Measurements from ENCODE around the gene DGKI.

The DGKI gene

DNA sequence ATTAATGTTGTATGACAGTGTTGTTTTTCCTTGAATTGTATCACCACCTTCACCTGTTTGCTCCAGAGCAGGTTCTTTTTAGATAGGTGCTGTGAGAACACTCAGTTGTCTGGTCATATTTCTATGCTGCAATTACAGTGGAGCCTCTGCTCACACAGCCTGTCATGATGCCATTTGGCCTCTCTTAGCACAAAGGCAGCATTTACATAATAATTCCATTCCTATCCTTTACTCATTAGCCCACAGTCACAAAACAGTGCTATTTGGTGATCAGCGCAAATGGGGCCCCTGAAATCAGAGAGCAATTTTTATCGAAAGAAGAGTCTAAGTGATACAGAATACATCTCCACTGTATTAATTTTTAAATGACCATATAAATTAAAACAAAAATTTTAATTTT lies 13.8 kb upstream of the DGKI start:
- H3K4me1 ChIP-seq (ENCODE audit: control insufficient read depth in 1 of 2, insufficient read depth in 1 of 2, low read depth in 1 of 2, low read length in 1 of 2) = peaks cover 0 to 4% of the 10 kb centered on the region in 2 experiments
- H3K9me3 ChIP-seq = no peaks in the 10 kb centered on the region
- H3K27ac ChIP-seq = no peak overlapping the region
- no peak overlapping the region for H3K4me3 ChIP-seq (ENCODE audit: low read depth in 1 of 2, low read length in 1 of 2)
- no peaks in the 10 kb centered on the region for H3K36me3 ChIP-seq
- TF ChIP-seq, protein P1, sequence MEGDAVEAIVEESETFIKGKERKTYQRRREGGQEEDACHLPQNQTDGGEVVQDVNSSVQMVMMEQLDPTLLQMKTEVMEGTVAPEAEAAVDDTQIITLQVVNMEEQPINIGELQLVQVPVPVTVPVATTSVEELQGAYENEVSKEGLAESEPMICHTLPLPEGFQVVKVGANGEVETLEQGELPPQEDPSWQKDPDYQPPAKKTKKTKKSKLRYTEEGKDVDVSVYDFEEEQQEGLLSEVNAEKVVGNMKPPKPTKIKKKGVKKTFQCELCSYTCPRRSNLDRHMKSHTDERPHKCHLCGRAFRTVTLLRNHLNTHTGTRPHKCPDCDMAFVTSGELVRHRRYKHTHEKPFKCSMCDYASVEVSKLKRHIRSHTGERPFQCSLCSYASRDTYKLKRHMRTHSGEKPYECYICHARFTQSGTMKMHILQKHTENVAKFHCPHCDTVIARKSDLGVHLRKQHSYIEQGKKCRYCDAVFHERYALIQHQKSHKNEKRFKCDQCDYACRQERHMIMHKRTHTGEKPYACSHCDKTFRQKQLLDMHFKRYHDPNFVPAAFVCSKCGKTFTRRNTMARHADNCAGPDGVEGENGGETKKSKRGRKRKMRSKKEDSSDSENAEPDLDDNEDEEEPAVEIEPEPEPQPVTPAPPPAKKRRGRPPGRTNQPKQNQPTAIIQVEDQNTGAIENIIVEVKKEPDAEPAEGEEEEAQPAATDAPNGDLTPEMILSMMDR (IDR thresholded peaks at IDR 0.05) = no peak
- H3K27me3 ChIP-seq = no peaks in the 10 kb centered on the region

DNA sequence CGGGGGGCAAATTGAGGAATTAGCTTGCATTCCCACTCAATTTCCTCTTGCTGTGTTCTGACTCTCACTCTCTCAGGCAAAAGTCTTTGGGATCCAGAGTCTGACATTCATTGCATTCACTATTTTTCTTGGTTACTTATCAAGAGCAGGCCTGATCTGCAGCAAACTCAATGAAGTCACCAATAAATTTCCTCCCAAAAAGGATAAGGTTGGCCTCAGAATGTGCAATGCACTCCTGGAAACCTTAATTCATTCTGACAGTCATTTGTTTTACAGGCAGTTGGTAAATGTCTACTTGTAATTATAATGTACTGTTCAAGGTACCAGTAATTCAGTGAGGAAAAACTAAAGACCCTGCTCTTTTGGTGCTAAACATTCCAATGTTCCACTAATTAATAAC lies 6.3 kb upstream of the DGKI start:
- no peak overlapping the region for H3K27ac ChIP-seq
- no peaks in the 10 kb centered on the region for H3K9me3 ChIP-seq
- H3K4me1 ChIP-seq (ENCODE audit: control insufficient read depth in 1 of 2, insufficient read depth in 1 of 2, low read depth in 1 of 2, low read length in 1 of 2) = no peaks in the 10 kb centered on the region
- no peaks in the 10 kb centered on the region for H3K36me3 ChIP-seq
- TF ChIP-seq, protein P1 (IDR thresholded peaks at IDR 0.05) = no peak
- no peak overlapping the region for H3K4me3 ChIP-seq (ENCODE audit: low read depth in 1 of 2, low read length in 1 of 2)
- peaks cover 26% of the 10 kb centered on the region for H3K27me3 ChIP-seq

DNA sequence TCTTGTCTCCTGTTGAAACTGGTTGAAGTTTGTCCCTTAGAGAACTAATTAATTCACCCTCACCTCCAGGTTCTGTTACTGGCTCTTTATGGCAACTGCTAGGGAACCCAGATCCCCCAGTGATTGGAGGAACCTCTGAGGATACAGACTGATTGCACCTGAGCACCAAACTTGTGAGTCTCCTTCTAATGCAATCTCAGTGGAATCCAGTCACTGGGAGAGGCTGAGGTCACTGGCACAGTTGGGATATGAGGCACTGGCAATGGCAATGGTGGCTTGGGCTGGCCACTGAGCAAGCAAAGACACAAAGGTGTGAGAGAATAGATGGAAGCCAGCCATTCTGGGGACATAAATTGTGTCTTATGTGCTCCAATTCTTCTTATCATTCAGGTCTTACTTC lies 5.3 kb upstream of the DGKI start:
- TF ChIP-seq, protein P1 (IDR thresholded peaks at IDR 0.05) = no peak
- no peak overlapping the region for H3K27ac ChIP-seq
- H3K4me1 ChIP-seq (ENCODE audit: control insufficient read depth in 1 of 2, insufficient read depth in 1 of 2, low read depth in 1 of 2, low read length in 1 of 2) = peaks cover 5% of the 10 kb centered on the region in 2 experiments
- peaks cover 36% of the 10 kb centered on the region for H3K27me3 ChIP-seq
- H3K4me3 ChIP-seq (ENCODE audit: low read depth in 1 of 2, low read length in 1 of 2) = no peak overlapping the region
- H3K9me3 ChIP-seq = no peaks in the 10 kb centered on the region
- H3K36me3 ChIP-seq = no peaks in the 10 kb centered on the region

DNA sequence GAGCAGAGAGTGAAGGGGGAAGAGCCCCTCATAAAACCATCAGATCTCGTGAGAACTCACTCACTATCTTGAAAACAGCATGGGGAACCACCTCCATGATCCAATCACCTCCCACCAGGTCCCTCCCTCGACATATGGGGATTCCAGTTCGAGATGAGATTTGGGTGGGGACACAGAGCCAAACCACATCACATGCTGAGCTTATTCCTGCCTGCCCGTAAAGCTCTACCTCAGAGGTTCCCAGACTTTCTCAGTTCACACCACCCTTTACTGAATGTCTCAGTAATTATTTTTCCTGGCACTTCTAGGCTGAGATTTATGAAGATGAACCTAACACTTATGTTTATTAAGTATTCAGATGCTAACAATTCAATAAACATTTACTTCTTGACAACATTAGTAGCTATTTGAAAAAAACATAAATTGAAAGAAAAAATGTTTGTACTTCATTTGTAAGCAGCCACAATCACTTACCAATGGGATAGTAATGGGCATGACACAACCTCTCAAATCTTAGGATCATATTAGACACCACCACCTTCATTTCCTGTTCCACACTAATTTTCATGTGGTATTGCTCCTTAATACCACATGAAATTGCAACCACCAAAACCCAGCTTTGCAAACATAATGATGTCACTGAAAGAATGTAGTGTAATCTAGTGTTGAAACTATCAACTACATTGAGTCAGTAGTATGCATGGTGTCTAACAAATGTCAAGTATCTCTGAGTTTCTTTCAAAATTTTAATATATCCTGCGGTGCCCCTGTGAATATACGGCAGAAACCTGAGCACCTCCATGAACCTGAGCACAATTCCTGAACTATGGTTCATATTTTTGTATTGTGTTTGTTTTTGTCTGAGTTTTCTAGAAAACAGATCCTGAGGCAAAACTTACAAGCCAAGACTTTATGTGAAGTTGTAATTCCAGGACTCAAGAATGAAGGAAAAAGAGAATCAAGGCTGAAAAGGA lies 4.5 kb upstream of the DGKI start:
- Histone ChIP-seq H3K4me3 (ENCODE audit: low read depth in 1 of 2, low read length in 1 of 2) (no peak overlapping the region), H3K36me3 (no peaks in the 10 kb centered on the region), H3K9me3 (no peaks in the 10 kb centered on the region), H3K27me3 (peaks cover 44% of the 10 kb centered on the region), H3K4me1 (ENCODE audit: control insufficient read depth in 1 of 2, insufficient read depth in 1 of 2, low read depth in 1 of 2, low read length in 1 of 2) (peaks cover 5 to 10% of the 10 kb centered on the region in 2 experiments), H3K27ac (no peak overlapping the region)
- TF ChIP-seq, protein P1 (IDR thresholded peaks at IDR 0.05) = no peak

DNA sequence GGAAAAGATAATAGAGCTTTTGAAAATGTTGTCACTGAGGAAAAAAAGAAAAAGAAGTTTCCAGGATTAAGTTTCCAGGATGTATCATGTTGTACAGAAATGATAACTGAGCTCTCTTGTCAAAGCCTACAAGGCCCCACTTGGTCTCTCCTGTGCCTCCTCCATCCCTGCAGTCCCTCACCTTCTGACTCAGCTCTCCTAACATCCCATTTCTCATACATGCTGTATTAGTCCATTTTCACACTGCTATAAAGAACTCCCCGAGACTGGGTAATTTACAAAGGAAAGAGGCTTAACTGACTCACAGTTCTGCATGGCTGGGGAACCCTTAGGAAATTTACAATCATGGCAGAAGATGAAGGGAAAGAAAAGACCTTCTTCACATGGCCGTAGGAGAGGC lies 3.8 kb upstream of the DGKI start:
- H3K4me1 ChIP-seq (ENCODE audit: control insufficient read depth in 1 of 2, insufficient read depth in 1 of 2, low read depth in 1 of 2, low read length in 1 of 2) = peaks cover 5 to 14% of the 10 kb centered on the region in 2 experiments
- no peak overlapping the region for H3K4me3 ChIP-seq (ENCODE audit: low read depth in 1 of 2, low read length in 1 of 2)
- no peaks in the 10 kb centered on the region for H3K36me3 ChIP-seq
- H3K27me3 ChIP-seq = peaks cover 51% of the 10 kb centered on the region
- no peaks in the 10 kb centered on the region for H3K9me3 ChIP-seq
- no peak overlapping the region for H3K27ac ChIP-seq
- TF ChIP-seq, protein P1 (IDR thresholded peaks at IDR 0.05) = no peak
